22Rv1 (cell line): ENCODE data around the gene DHRS3.

Experiments
- H3K27ac ChIP-seq: fragments of 450-650 bp; 2 replicates; pipeline ENCODE4 v1.5.1; 2017
- CTCF ChIP-seq: fragments of 450-650 bp; IDR thresholded peaks from 2 replicates; pipeline ENCODE4 v1.5.1; 2017; ENCODE audit warnings: mild to moderate bottlenecking
- ZFX ChIP-seq: fragments of 450-650 bp; IDR thresholded peaks from 2 replicates; pipeline ENCODE4 v1.6.1; 2017; ENCODE audit warnings: antibody characterized with exemption, borderline replicate concordance

Gene DHRS3

GRCh38 chr1:12549460-12550349 lies 68.3 kb downstream of the DHRS3 start:
- no peak for TF ChIP-seq ZFX
- no peak overlapping the region for H3K27ac ChIP-seq

GRCh38 chr1:12548973-12549459 lies 69.0 kb downstream of the DHRS3 start:
- no peak for TF ChIP-seq CTCF
- no peak for TF ChIP-seq ZFX
- H3K27ac ChIP-seq: no peak overlapping the region

- TF ChIP-seq ZFX (no peak), CTCF (no peak)
- no peak overlapping the region for H3K27ac ChIP-seq
These were observed 69.6 kb downstream of the DHRS3 start for GRCh38 chr1:12548279-12548972.

GRCh38 chr1:12547586-12548225 lies 70.3 kb downstream of the DHRS3 start:
- TF ChIP-seq ZFX (no peak), CTCF (no peak)
- no peak overlapping the region for H3K27ac ChIP-seq

GRCh38 chr1:12546771-12547585 lies 71.0 kb downstream of the DHRS3 start:
- no peak overlapping the region for H3K27ac ChIP-seq
- TF ChIP-seq CTCF (no peak), ZFX (no peak)

- TF ChIP-seq CTCF: no peak
- TF ChIP-seq ZFX: no peak
- no peak overlapping the region for H3K27ac ChIP-seq
These were observed 73.0 kb downstream of the DHRS3 start for GRCh38 chr1:12544992-12545391.

GRCh38 chr1:12544357-12544756 lies 73.7 kb downstream of the DHRS3 start:
- H3K27ac ChIP-seq: no peak overlapping the region
- TF ChIP-seq ZFX: no peak
- no peak for TF ChIP-seq CTCF
